Measurements from ENCODE around the gene EPC1.

- no peak for TF ChIP-seq CTCF (IDR thresholded peaks at IDR 0.05 in 4 of 5, conservative IDR thresholded peaks at IDR 0.05 in 1 of 5)
- no peak for TF ChIP-seq POLR2A (IDR thresholded peaks at IDR 0.05)
These were observed 23.9 kb downstream of the EPC1 start for GRCh38 chr10:32323051-32323450.

Measured in gastrocnemius medialis (tissue), 4 donors.